ENCODE measurements around the gene KRTAP10-12. TPM values are rescaled to one million over a fixed set of nuclear protein-coding genes. Genes with fewer than 3 reads are reported as not detected.

The KRTAP10-12 gene
- total and polyA plus RNA-seq, 10 of the 15 experiments (the other 5 are each of a cell fraction or from before 2014, with no cell fraction given), result not detected

GRCh38 chr21:44692798-44693512, 4.0 kb upstream of the KRTAP10-12 start:
- BruUV-seq (replicated peaks), result no TSS peak
- Histone ChIP-seq H3K9ac (ENCODE audit: control insufficient read depth, insufficient read depth, low read length) (no peak overlapping the region), H3K4me2 (ENCODE audit: control insufficient read depth, insufficient read depth) (no peak overlapping the region), H3K36me3 (ENCODE audit: control insufficient read depth in 2 of 2, insufficient read depth in 2 of 2, low read length in 1 of 2) (no peaks in the 10 kb centered on the region), H3K27ac (ENCODE audit: control insufficient read depth, insufficient read depth) (no peak overlapping the region), H3K27me3 (replicated peaks in 1 of 2; ENCODE audit: control insufficient read depth in 2 of 2, insufficient read depth in 2 of 2, low read length in 1 of 2) (0 out of 4 replicates have a peak, but pooled peaks cover 0 to 3% of the 10 kb centered on the region in 2 experiments), H3K4me1 (ENCODE audit: control insufficient read depth, insufficient read depth, low read length) (no peaks in the 10 kb centered on the region), H3K4me3 (no peak overlapping the region), H3K79me2 (ENCODE audit: control insufficient read depth, insufficient read depth, low read length) (no peaks in the 10 kb centered on the region), H3K9me3 (replicated peaks; ENCODE audit: control insufficient read depth, insufficient read depth, low read length) (peaks cover 1% of the 10 kb centered on the region; the same call in 2 of the 3 replicates), H4K20me1 (ENCODE audit: control insufficient read depth, insufficient read depth) (no peaks in the 10 kb centered on the region), H2AFZ (ENCODE audit: control insufficient read depth, low read depth, low read length) (no peak overlapping the region)
- ATAC-seq, result no peak
- no peak for FAIRE-seq
- ChIA-PET POLR2A (no interaction called here), CTCF (no interaction called here), SMC1A (ENCODE audit: uncharacterized antibody, unreplicated experiment) (no interaction called here), RAD21 (ENCODE audit: unreplicated experiment) (no interaction called here)
- intact Hi-C loops (cut with micrococcal nuclease; ENCODE audit: unreplicated experiment), result no loop called here
- in situ Hi-C loops (cut with MboI), result no loop called here
- WGBS (ENCODE audit: insufficient coverage, insufficient replicate concordance, low lambda C conversion rate, missing lambda C conversion rate), result 18% methylated on average over 2 of the region's 2 CpGs
- TF ChIP-seq ZNF274 (IDR thresholded peaks at IDR 0.05; ENCODE audit: insufficient read depth, insufficient read length) (no peak), SREBF2 (IDR thresholded peaks at IDR 0.05; ENCODE audit: low read length) (no peak), ZNF687 (IDR thresholded peaks at IDR 0.05) (no peak), ELK1 (IDR thresholded peaks at IDR 0.05; ENCODE audit: low read depth, low read length) (no peak), POLR2AphosphoS2 (IDR thresholded peaks at IDR 0.05; ENCODE audit: low read depth, low read length) (no peak), ZNF622 (IDR thresholded peaks at IDR 0.05) (no peak), SMAD1 (IDR thresholded peaks at IDR 0.05; ENCODE audit: low read depth, partially characterized antibody) (no peak), RUNX3 (IDR thresholded peaks at IDR 0.05; ENCODE audit: low read length) (no peak), RAD21 (IDR thresholded peaks at IDR 0.05; ENCODE audit: insufficient read depth, low read depth, low read length) (no peak), SMARCA5 (IDR thresholded peaks at IDR 0.05) (no peak), ATF3 (IDR thresholded peaks at IDR 0.05; ENCODE audit: borderline replicate concordance, extremely low read depth, low read depth, low read length) (no peak), REST (IDR thresholded peaks at IDR 0.05; ENCODE audit: low read depth, low read length) (no peak)
- DNase-seq (ENCODE audit: low read depth, low spot score), result no peak
